ENCODE data around the gene FMN1. TPM values are rescaled to one million over a fixed set of nuclear protein-coding genes. Genes with fewer than 3 reads are reported as not detected.

FMN1 gene
- total and polyA plus RNA-seq, 2 of the 8 experiments (the other 6 are each of a cell fraction or from before 2014, with no cell fraction given): 0.27 to 3.7 TPM

GRCh38 chr15:33209575-33210481 is 15.3 kb upstream of the FMN1 start (continued):
- TF ChIP-seq SAP30 (IDR thresholded peaks at IDR 0.05; ENCODE audit: insufficient read depth, insufficient replicate concordance, low read length): no peak
- TF ChIP-seq POLR2A (IDR thresholded peaks at IDR 0.05; ENCODE audit: control extremely low read depth in 1 of 2, low read depth in 2 of 2, low read length in 2 of 2): no peak
- no peak for TF ChIP-seq GABPA (IDR thresholded peaks at IDR 0.05; ENCODE audit: borderline replicate concordance, insufficient read depth, low read length)
- TF ChIP-seq TBP (IDR thresholded peaks at IDR 0.05; ENCODE audit: low read depth, low read length): no peak
- TF ChIP-seq CHD2 (IDR thresholded peaks at IDR 0.05; ENCODE audit: low read length): no peak
